Ishikawa (cell line): Measurements from ENCODE around the gene HOXB9.

Experiments
- CEBPB ChIP-seq: IDR thresholded peaks from 2 replicates; pipeline ENCODE4 v1.6.1; 2012
- CREB1 ChIP-seq: IDR thresholded peaks from 2 replicates; pipeline ENCODE4 v1.6.1; 2012; ENCODE audit warnings: low read depth
- EP300 ChIP-seq: IDR thresholded peaks from 2 replicates; pipeline ENCODE4 v1.6.1; 2012; ENCODE audit warnings: borderline replicate concordance
- TF ChIP-seq, protein P1 (sequence below): IDR thresholded peaks from 2 replicates; pipeline ENCODE4 v1.6.1; 2012

GRCh38 chr17:48596000-48596734 is 30.0 kb downstream of the HOXB9 start:
- TF ChIP-seq EP300 (no peak), CREB1 (no peak), CEBPB (no peak)
- TF ChIP-seq, protein P1, sequence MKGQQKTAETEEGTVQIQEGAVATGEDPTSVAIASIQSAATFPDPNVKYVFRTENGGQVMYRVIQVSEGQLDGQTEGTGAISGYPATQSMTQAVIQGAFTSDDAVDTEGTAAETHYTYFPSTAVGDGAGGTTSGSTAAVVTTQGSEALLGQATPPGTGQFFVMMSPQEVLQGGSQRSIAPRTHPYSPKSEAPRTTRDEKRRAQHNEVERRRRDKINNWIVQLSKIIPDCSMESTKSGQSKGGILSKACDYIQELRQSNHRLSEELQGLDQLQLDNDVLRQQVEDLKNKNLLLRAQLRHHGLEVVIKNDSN: no peak
